Thyroid gland (tissue), 4 donors: ENCODE results near the gene SP9.

Source experiments
- CTCF ChIP-seq, 6 experiments: fragments of 200-600 bp in 3 of 6; fragments of 450-650 bp in 3 of 6; sonication (generic) in 3 of 6; IDR thresholded peaks; one replicate each; pipeline ENCODE4 v1.5.1; 2016 to 2019; ENCODE audit warnings: antibody characterized with exemption in 6 of 6, mild to moderate bottlenecking in 2 of 6, inconsistent platforms in 1 of 6, moderate library complexity in 1 of 6
- POLR2A ChIP-seq, 2 donors: fragments of 450-650 bp; IDR thresholded peaks; one replicate each; pipeline ENCODE4 v1.6.1; 2017; ENCODE audit warnings: antibody characterized with exemption in 2 of 2, mild to moderate bottlenecking in 2 of 2, moderate library complexity in 1 of 2

GRCh38 chr2:174343343-174343622 is 8.5 kb downstream of the SP9 start:
- TF ChIP-seq POLR2A (IDR thresholded peaks at IDR 0.05) (no peak), CTCF (IDR thresholded peaks at IDR 0.05) (no peak)
